Gastrocnemius medialis (tissue), 4 donors: Measurements from ENCODE around the gene BICDL2. TPM values are rescaled to one million over a fixed set of nuclear protein-coding genes. Genes with fewer than 3 reads are reported as not detected.

Experiments
- ATAC-seq, 2 donors: fragments of 150-250 bp; one replicate each; pipeline ENCODE4 v1.9.1; 2016
- DNase-seq, 2 donors: peaks; one replicate each; pipeline ENCODE4 v3.0.0-alpha.2; 2019
- H3K27ac ChIP-seq, 4 donors: fragments of 200-600 bp; sonication (generic); 1 replicate in 1 of 4; 2 replicates in 3 of 4; pipeline ENCODE4 v1.5.1; 2016 to 2018; ENCODE audit warnings: mild to moderate bottlenecking in 2 of 4, moderate library complexity in 1 of 4
- H3K27me3 ChIP-seq, 3 donors: fragments of 200-600 bp; sonication (generic) in 2 of 3; 1 replicate in 1 of 3; 2 replicates in 2 of 3; pipeline versions ENCODE4 v1.5.1 to v1.6.0; 2016 to 2019; ENCODE audit warnings: mild to moderate bottlenecking in 1 of 3, moderate library complexity in 1 of 3
- H3K36me3 ChIP-seq, 2 donors: fragments of 200-600 bp; sonication (generic) in 1 of 2; one replicate each; pipeline ENCODE4 v1.5.1; 2017 to 2018
- H3K4me1 ChIP-seq, 2 donors: fragments of 200-600 bp; sonication (generic) in 1 of 2; one replicate each; pipeline ENCODE4 v1.5.1; 2016 to 2017; ENCODE audit warnings: mild to moderate bottlenecking in 2 of 2
- H3K4me3 ChIP-seq, 4 donors: fragments of 200-600 bp; sonication (generic) in 3 of 4; 1 replicate in 1 of 4; 2 replicates in 3 of 4; pipeline ENCODE4 v1.5.1; 2016 to 2019; ENCODE audit warnings: mild to moderate bottlenecking in 2 of 4
- H3K9me3 ChIP-seq, 3 donors: fragments of 200-600 bp; sonication (generic) in 2 of 3; 1 replicate in 1 of 3; 2 replicates in 2 of 3; pipeline ENCODE4 v1.5.1; 2016 to 2019
- POLR2A ChIP-seq, 2 donors: fragments of 450-650 bp; IDR thresholded peaks; one replicate each; pipeline ENCODE4 v1.6.1; 2017; ENCODE audit warnings: antibody characterized with exemption in 2 of 2, mild to moderate bottlenecking in 2 of 2, moderate library complexity in 2 of 2
- in situ Hi-C, 4 donors: fragments of 200-750 bp; cut with MboI; loops; one replicate each; pipeline versions ENCODE4 v1.15.0 to v1.8.0; 2017; ENCODE audit warnings: low sequenced_read_pairs in 4 of 4
- intact Hi-C: fragments of 100-400 bp; cut with DNase I; formaldehyde crosslinking; loops from one replicate; pipeline ENCODE4 v1.15.1; 2023; ENCODE audit warnings: low total_unique reads
- total RNA-seq, 4 donors: library from RNA; depleted of rRNA; stranded (reverse); fragments of >200 nt; gene quantifications; one replicate each; pipeline versions ENCODE4 v1.1.0 to v1.2.3, GENCODE V29; 2016
- TF ChIP-seq, protein P1 (sequence below), 5 experiments: fragments of 450-650 bp in 3 of 5; fragments of 200-600 bp in 2 of 5; sonication (generic) in 2 of 5; IDR thresholded peaks in 4 of 5; conservative IDR thresholded peaks in 1 of 5; 1 replicate in 4 of 5; 2 replicates in 1 of 5; pipeline ENCODE4 v1.5.1; 2016 to 2019; ENCODE audit warnings: antibody characterized with exemption in 5 of 5, mild to moderate bottlenecking in 3 of 5, moderate library complexity in 3 of 5

BICDL2 gene
- total RNA-seq, 4 donors from 2014 or later: 0.32 TPM; not detected in 3

DNA sequence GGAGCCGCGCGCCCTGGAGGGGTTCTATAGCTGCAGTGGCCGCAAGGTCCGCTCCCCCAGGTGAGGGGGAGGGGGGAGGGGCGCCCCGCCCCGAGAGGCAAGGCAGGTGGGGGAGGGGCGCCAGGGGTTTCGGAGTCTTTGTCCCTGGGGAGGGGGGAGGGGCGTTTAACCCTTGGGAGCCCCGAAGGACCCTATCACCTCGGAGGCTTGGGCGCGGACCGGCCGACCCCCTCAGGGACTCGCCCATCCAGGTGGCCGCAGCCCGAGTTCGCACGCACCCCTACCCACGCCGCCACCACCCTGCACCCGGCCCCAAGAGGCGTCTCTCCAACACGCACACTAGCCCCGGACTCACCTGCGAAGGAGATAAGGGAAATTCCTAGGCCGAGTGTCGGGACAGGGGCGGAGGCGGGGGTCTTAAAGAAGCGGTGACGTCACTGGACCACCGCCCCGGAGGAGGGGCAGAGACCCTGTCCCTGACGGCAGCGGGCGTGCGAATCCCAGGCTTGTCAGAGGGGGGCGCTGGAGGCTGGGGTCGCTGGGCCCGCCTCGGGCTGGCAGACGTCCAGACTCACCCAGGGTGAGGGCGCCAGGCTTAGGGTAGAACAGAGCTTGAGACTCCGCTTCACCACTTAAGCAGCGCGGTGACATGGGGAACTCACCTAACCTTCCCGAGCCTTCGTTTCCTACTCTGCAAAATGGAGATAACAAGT lies 18.8 kb downstream of the BICDL2 start, which contains the start of gene CLDN6:
CLDN6 (minus strand) TSS at position 390 of the 713 bp plus-strand sequence. CDS start 2,162 bp downstream, outside the sequence.
- in situ Hi-C loops (no loop called here), intact Hi-C loops (no loop called here)
- no peak for DNase-seq
- peaks cover 25 to 40% (median 28%) of the 10 kb centered on the region in 3 donors for H3K27me3 ChIP-seq
- H3K4me3 ChIP-seq: no peak within 1 kb of the TSS
- TF ChIP-seq, protein P1, sequence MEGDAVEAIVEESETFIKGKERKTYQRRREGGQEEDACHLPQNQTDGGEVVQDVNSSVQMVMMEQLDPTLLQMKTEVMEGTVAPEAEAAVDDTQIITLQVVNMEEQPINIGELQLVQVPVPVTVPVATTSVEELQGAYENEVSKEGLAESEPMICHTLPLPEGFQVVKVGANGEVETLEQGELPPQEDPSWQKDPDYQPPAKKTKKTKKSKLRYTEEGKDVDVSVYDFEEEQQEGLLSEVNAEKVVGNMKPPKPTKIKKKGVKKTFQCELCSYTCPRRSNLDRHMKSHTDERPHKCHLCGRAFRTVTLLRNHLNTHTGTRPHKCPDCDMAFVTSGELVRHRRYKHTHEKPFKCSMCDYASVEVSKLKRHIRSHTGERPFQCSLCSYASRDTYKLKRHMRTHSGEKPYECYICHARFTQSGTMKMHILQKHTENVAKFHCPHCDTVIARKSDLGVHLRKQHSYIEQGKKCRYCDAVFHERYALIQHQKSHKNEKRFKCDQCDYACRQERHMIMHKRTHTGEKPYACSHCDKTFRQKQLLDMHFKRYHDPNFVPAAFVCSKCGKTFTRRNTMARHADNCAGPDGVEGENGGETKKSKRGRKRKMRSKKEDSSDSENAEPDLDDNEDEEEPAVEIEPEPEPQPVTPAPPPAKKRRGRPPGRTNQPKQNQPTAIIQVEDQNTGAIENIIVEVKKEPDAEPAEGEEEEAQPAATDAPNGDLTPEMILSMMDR (IDR thresholded peaks at IDR 0.05 in 4 of 5, conservative IDR thresholded peaks at IDR 0.05 in 1 of 5): peak in 2 of 5 experiments; percentile 15 to 17
- no peak for TF ChIP-seq POLR2A (IDR thresholded peaks at IDR 0.05)
- no peaks in the 10 kb centered on the region for H3K36me3 ChIP-seq
- no peaks in the 10 kb centered on the region for H3K9me3 ChIP-seq
- no peak for ATAC-seq
- H3K4me1 ChIP-seq: peaks cover 16 to 33% of the 10 kb centered on the region in 2 donors
- no peak within 1 kb of the TSS for H3K27ac ChIP-seq

DNA sequence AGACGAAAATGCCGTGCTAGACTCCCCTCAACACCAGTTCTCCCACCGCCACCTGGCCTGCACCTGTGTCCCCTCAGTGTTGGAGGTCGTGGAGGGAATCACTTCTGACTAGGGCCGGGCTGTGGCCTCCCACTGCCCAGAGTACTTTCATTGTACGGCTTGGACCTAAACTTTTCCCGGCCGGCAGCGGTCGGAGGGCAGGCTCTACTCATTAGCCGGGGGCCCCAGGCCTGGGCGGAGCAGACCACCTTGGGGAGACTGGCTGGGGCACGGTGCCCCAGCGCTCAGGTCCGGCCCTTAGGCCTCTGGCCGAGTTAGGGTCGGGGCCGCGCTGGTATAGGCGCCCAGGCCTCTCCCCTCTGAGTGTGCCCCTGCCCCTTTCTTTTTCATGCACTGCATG lies 19.4 kb downstream of the BICDL2 start:
- TF ChIP-seq, protein P1 (IDR thresholded peaks at IDR 0.05 in 4 of 5, conservative IDR thresholded peaks at IDR 0.05 in 1 of 5): no peak
- TF ChIP-seq POLR2A (IDR thresholded peaks at IDR 0.05): no peak
- H3K9me3 ChIP-seq: no peaks in the 10 kb centered on the region
- intact Hi-C loops (no loop called here), in situ Hi-C loops (no loop called here)
- peaks cover 31 to 46% (median 34%) of the 10 kb centered on the region in 3 donors for H3K27me3 ChIP-seq
- no peak for ATAC-seq
- peaks cover 10 to 27% of the 10 kb centered on the region in 2 donors for H3K4me1 ChIP-seq
- no peak overlapping the region for H3K27ac ChIP-seq
- DNase-seq: no peak
- H3K36me3 ChIP-seq: no peaks in the 10 kb centered on the region
- no peak overlapping the region for H3K4me3 ChIP-seq

DNA sequence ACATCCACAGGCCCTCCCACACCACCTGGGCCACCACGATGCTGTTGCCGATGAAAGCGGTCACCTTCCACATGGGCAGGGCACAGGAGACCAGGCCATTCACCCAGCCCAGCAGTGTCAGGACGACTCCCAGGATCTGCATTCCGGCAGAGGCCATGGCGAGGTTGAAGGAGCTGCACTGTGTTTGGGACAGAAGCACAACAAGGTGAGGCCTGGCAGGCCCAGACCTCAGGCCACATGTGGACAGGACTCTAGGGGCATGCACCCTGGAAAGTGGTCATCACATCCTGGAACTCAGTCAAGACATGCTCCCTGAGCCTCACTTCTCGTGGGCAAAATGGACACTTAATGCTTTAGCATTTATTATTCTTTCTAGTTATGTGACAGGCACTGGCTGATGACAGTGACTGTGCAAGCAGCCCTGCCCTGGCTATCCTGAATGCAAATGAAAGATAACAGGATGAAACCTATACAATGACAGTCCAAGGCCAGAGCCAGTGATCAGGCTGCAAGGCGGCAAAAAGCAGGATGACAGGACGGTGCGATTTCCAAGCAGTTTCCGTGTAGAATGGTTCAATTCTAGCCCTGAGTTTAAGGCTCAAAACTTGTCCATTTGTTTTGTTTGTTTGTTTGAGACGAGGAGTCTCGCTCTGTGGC lies 20.8 kb downstream of the BICDL2 start:
- Histone ChIP-seq H3K27ac (no peak overlapping the region), H3K36me3 (no peaks in the 10 kb centered on the region), H3K4me1 (peaks cover 0 to 13% of the 10 kb centered on the region in 2 donors), H3K4me3 (no peak overlapping the region), H3K27me3 (peaks cover 38 to 54% (median 45%) of the 10 kb centered on the region in 3 donors), H3K9me3 (no peaks in the 10 kb centered on the region)
- intact Hi-C loops (no loop called here), in situ Hi-C loops (no loop called here)
- DNase-seq (no peak), ATAC-seq (no peak)
- no peak for TF ChIP-seq POLR2A (IDR thresholded peaks at IDR 0.05)
- TF ChIP-seq, protein P1 (IDR thresholded peaks at IDR 0.05 in 4 of 5, conservative IDR thresholded peaks at IDR 0.05 in 1 of 5): no peak

DNA sequence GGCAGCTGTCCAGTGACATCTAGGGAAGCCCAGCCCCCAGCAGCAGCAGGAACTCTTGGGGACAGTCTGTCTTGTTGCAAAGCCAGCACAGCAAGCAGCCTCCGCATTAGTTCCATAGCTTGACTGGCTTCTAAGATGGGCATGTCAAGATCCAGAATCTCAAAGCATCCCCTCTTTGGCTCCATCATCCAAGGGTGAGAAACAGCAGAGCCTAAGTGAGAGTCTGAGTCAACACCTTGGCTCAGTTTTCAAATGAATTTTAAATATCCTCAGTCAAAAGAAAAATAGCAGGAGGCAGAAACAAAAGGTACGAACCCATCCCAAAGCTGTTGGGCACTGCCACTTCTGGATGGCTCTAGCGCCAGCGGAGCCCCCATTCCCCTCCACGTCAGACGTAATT lies 21.8 kb downstream of the BICDL2 start:
- DNase-seq (no peak), ATAC-seq (no peak)
- H3K4me3 ChIP-seq: no peak overlapping the region
- in situ Hi-C loops (no loop called here), intact Hi-C loops (no loop called here)
- H3K27ac ChIP-seq: no peak overlapping the region
- no peaks in the 10 kb centered on the region for H3K9me3 ChIP-seq
- H3K4me1 ChIP-seq: peaks cover 0 to 5% of the 10 kb centered on the region in 2 donors
- H3K27me3 ChIP-seq: peaks cover 40 to 54% (median 45%) of the 10 kb centered on the region in 3 donors
- TF ChIP-seq POLR2A (IDR thresholded peaks at IDR 0.05): no peak
- TF ChIP-seq, protein P1 (IDR thresholded peaks at IDR 0.05 in 4 of 5, conservative IDR thresholded peaks at IDR 0.05 in 1 of 5): no peak
- no peaks in the 10 kb centered on the region for H3K36me3 ChIP-seq
